ENCODE data around the gene TMEM223. TPM values are rescaled to one million over a fixed set of nuclear protein-coding genes. Genes with fewer than 3 reads are reported as not detected.

Gene TMEM223
- total RNA-seq, 6 experiments from 2014 or later: 12.8 to 15.0 (median 13.6) TPM

DNA sequence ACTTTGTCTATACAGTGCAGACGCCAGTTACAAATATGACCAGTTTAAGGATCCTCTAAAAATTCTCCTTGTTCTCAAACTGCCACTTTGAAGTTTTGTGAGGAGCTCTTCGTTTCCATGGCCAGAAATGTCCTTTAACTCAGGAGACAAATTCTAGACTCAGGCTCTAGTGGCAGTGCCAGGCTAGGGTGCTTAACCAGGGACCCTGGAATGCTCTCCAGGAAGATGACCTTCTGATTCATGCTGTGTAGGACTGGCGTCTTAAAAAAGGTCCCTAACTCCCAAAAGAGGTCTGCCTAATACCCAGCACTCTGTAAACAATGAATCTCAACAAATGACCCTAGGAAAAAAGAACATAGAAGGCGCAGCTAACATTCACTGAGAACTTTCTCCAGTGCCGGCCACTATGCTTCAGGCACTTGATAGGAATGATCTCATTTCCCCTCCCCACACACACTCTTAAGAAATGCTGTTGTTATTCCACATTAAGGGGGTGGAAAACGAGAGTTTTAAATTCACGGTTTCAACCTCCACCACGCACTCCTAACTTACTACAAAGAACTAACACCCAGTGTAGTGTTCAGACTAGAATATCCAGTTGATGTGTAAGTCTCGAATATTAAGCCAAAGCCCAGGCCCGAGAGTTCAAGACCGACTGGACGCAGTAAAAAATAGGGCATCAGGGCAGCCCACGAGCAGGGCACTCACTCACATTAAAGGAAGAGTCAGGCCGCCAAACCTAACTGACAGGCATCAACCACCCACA is 12.7 kb upstream of the TMEM223 start:
- Mint-ChIP-seq H3K36me3 (ENCODE audit: low read depth) (peaks cover 17% of the 10 kb centered on the region), H3K4me3 (peak overlapping the region; percentile 99), H3K27ac (peak overlapping the region; percentile 98), H3K4me1 (ENCODE audit: low read depth) (peaks cover 39% of the 10 kb centered on the region), H3K9me3 (peaks cover 4% of the 10 kb centered on the region; the same call in 1 of the 2 replicates), H3K27me3 (ENCODE audit: insufficient read depth) (peaks cover 13% of the 10 kb centered on the region)
- TF ChIP-seq, protein P1, sequence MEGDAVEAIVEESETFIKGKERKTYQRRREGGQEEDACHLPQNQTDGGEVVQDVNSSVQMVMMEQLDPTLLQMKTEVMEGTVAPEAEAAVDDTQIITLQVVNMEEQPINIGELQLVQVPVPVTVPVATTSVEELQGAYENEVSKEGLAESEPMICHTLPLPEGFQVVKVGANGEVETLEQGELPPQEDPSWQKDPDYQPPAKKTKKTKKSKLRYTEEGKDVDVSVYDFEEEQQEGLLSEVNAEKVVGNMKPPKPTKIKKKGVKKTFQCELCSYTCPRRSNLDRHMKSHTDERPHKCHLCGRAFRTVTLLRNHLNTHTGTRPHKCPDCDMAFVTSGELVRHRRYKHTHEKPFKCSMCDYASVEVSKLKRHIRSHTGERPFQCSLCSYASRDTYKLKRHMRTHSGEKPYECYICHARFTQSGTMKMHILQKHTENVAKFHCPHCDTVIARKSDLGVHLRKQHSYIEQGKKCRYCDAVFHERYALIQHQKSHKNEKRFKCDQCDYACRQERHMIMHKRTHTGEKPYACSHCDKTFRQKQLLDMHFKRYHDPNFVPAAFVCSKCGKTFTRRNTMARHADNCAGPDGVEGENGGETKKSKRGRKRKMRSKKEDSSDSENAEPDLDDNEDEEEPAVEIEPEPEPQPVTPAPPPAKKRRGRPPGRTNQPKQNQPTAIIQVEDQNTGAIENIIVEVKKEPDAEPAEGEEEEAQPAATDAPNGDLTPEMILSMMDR (IDR thresholded peaks at IDR 0.05): no peak
- DNase-seq: peak; percentile 34

DNA sequence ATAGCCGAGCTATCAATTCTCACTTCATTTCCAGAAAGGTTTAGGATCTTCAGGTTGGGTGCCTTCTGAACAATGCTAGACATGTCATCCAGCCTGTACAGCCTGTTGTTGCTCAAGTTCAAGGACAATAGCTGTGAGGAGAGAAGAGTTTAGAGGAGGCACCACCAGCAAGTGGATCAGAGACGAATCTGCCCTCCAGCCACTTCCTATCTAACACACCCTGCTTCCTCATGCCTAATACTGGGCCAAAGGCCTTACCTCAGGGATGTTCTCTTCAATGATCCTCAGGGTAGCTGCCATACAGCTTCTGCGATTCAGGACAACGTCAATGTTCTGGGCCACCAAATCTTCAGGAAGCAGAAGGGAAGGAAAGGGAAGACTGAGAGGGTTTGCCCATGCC is 9.3 kb upstream of the TMEM223 start:
- Mint-ChIP-seq H3K27me3 (ENCODE audit: insufficient read depth) (peaks cover 15% of the 10 kb centered on the region), H3K4me3 (no peak overlapping the region), H3K27ac (no peak overlapping the region), H3K4me1 (ENCODE audit: low read depth) (peaks cover 19% of the 10 kb centered on the region), H3K9me3 (peaks cover 4% of the 10 kb centered on the region; the same call in 1 of the 2 replicates), H3K36me3 (ENCODE audit: low read depth) (peaks cover 34% of the 10 kb centered on the region)
- TF ChIP-seq, protein P1 (IDR thresholded peaks at IDR 0.05): no peak
- no peak for DNase-seq

DNA sequence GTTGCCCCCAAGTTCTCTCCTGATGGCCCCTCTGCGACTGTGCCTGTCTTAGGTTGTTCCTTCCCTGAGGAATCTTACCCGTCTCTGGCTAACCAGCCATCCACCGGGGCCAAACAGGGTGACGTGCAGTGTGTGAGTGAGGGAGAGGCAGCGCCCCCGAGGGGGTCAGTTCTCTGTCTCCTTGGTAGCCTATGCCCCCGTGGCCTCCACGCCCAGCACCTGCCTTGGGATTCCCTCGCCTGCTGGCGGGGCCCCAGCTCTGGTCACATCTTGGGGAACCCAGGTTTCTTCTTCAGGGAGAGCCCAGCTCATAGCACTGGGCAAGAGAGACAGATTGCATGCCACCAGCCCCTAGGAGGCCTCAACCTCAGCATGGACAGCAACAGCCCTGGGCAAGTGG is 7.7 kb upstream of the TMEM223 start:
- no peak for DNase-seq
- Mint-ChIP-seq H3K4me3 (no peak overlapping the region), H3K36me3 (ENCODE audit: low read depth) (peaks cover 43% of the 10 kb centered on the region), H3K4me1 (ENCODE audit: low read depth) (peaks cover 23% of the 10 kb centered on the region), H3K27me3 (ENCODE audit: insufficient read depth) (peaks cover 5% of the 10 kb centered on the region), H3K27ac (no peak overlapping the region), H3K9me3 (no peaks in the 10 kb centered on the region)
- TF ChIP-seq, protein P1 (IDR thresholded peaks at IDR 0.05): no peak

DNA sequence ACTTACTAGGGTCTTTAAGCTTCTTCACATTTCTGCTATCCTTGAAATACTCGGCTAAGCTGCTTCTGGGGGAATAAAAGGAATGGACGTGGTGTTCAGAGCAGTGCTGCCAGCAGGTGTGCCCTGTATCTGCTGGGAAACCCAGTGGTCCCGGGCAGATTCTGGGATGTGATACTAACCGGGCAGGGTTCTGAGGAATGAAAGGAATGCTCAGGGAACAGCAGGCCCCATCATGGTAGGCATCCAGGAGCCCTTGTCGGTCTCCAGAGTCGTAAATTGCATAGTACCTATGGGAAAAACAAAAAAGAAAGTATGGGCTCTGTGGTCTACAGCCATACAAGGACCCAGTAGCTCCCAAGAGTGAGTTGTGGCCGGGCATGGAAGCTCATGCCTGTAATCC is 4.5 kb upstream of the TMEM223 start:
- no peak overlapping the region for H3K4me3 Mint-ChIP-seq
- H3K27me3 Mint-ChIP-seq (ENCODE audit: insufficient read depth): peaks cover 2% of the 10 kb centered on the region; the same call in 1 of the 2 replicates
- peak overlapping the region; percentile 19; the same call in 1 of the 2 replicates for H3K27ac Mint-ChIP-seq
- DNase-seq: no peak
- TF ChIP-seq, protein P1 (IDR thresholded peaks at IDR 0.05): no peak
- H3K36me3 Mint-ChIP-seq (ENCODE audit: low read depth): peaks cover 49% of the 10 kb centered on the region
- H3K9me3 Mint-ChIP-seq: no peaks in the 10 kb centered on the region
- H3K4me1 Mint-ChIP-seq (ENCODE audit: low read depth): peaks cover 28% of the 10 kb centered on the region

DNA sequence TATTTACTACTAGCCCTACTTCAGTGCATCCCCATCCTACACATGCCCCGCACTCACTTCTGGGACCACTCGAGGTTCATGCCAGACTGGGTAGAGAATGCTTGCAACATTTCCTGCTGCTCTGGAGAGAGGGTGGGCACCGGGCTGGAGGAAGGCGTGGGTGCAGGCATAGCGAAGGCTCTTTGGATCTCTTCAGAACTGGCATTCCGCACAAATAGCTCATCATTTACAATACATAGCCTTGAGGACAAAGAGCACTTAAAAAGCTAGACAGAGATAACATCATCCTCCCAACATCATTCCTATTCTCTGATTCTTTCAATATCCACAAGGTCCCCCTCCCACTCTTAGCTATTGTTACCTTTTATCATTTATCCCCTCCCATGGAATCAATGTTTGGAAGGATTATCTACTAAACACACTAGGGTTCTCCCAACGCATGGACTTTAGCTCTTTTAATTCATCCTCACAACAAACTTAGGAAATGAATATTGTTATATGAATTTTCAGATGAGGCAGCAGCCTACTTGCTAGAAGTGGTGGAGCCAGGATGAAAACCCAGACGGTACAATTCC is 2.5 kb upstream of the TMEM223 start:
- peaks cover 2% of the 10 kb centered on the region; the same call in 1 of the 2 replicates for H3K27me3 Mint-ChIP-seq (ENCODE audit: insufficient read depth)
- H3K4me1 Mint-ChIP-seq (ENCODE audit: low read depth): peaks cover 47% of the 10 kb centered on the region
- H3K4me3 Mint-ChIP-seq: no peak overlapping the region
- peaks cover 55% of the 10 kb centered on the region for H3K36me3 Mint-ChIP-seq (ENCODE audit: low read depth)
- TF ChIP-seq, protein P1 (IDR thresholded peaks at IDR 0.05): no peak
- H3K9me3 Mint-ChIP-seq: no peaks in the 10 kb centered on the region
- DNase-seq: no peak
- H3K27ac Mint-ChIP-seq: peak overlapping the region; percentile 9
